ENCODE results near the gene ZNF213.

Gene ZNF213

GRCh38 chr16:3134338-3135125 lies at the start of gene ZNF213:
Gene ZNF213, plus strand, starts transcription at chr16:3135029. Its CDS starts 2,252 bp downstream, at chr16:3137281.
- DNase-seq: peak; percentile 98

GRCh38 chr16:3085868-3086595 lies 48.8 kb upstream of the ZNF213 start:
- no peak for DNase-seq

- DNase-seq: no peak
Observed at GRCh38 chr16:3086596-3087242, 48.1 kb upstream of the ZNF213 start.

- no peak for DNase-seq
Observed at GRCh38 chr16:3087243-3088235, 47.3 kb upstream of the ZNF213 start.

GRCh38 chr16:3088450-3088849 lies 46.4 kb upstream of the ZNF213 start:
- DNase-seq: no peak

GRCh38 chr16:3088925-3089716 lies 45.7 kb upstream of the ZNF213 start:
- DNase-seq: peak; percentile 52

GRCh38 chr16:3089717-3090592 lies 44.9 kb upstream of the ZNF213 start:
- peak; percentile 95 for DNase-seq

GRCh38 chr16:3091551-3091950 lies 43.3 kb upstream of the ZNF213 start:
- DNase-seq: no peak

- no peak for DNase-seq
Observed at GRCh38 chr16:3092501-3092941, 42.3 kb upstream of the ZNF213 start.

- DNase-seq: peak; percentile 62
Observed at GRCh38 chr16:3094289-3095027, 40.4 kb upstream of the ZNF213 start.

GRCh38 chr16:3095869-3096268 lies 39.0 kb upstream of the ZNF213 start:
- peak; percentile 33 for DNase-seq

GRCh38 chr16:3096362-3096761 lies 38.5 kb upstream of the ZNF213 start:
- DNase-seq: no peak

- no peak for DNase-seq
Observed at GRCh38 chr16:3097266-3097665, 37.6 kb upstream of the ZNF213 start.

GRCh38 chr16:3098459-3099394 lies 36.1 kb upstream of the ZNF213 start, which contains the start of gene ZSCAN10:
Gene ZSCAN10, minus strand, starts transcription at chr16:3099294. Its CDS starts 6,357 bp downstream, at chr16:3092937.
- no peak for DNase-seq

GRCh38 chr16:3099395-3099731 lies 35.5 kb upstream of the ZNF213 start:
- no peak for DNase-seq

- DNase-seq: peak; percentile 96
Observed at GRCh38 chr16:3099732-3100499, 34.9 kb upstream of the ZNF213 start.

GRCh38 chr16:3101018-3101840 lies 33.6 kb upstream of the ZNF213 start:
- peak; percentile 74 for DNase-seq

Measured in DMS53 (cell line).